ENCODE data around the gene MBNL1. TPM values are rescaled to one million over a fixed set of nuclear protein-coding genes. Genes with fewer than 3 reads are reported as not detected.

The MBNL1 gene
- total RNA-seq, 1 donor from 2014 or later, result 172 TPM

DNA sequence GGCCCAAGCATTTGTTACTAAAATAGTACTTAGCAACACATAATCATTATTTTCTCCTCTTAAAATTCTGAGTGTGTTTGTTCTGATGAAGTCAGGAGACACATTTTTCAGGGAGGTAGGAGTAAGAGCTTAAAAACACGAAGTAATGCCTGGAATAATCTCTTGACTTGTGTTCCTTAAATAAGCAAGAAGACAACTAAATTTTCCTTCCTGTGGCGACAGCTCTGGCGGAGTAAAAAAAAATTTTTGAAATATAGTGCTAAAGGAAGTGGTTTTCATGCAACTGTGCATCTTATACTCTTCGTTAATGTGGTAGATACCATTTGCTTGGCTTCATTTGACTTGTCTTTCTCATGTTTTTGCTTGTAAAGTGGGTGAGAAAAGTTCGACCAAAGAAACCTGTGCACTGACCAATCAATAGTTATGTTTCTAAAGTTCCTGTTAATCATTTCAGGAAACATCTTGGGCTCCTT, 11.1 kb upstream of the MBNL1 start:
- H3K4me1 ChIP-seq, result peaks cover 19% of the 10 kb centered on the region
- no peak overlapping the region for H3K4me3 ChIP-seq
- intact Hi-C loops (cut with micrococcal nuclease), result no loop called here

GRCh38 chr3:152258448-152259393, 10.0 kb upstream of the MBNL1 start:
- H3K4me1 ChIP-seq, result peaks cover 19% of the 10 kb centered on the region
- H3K4me3 ChIP-seq, result no peak overlapping the region
- peak; percentile 26 for DNase-seq
- no peak for TF ChIP-seq CTCF (IDR thresholded peaks at IDR 0.05; ENCODE audit: borderline replicate concordance)
- intact Hi-C loops (cut with micrococcal nuclease), result no loop called here
- H3K9me3 ChIP-seq (replicated peaks), result no peaks in the 10 kb centered on the region
- H3K27me3 ChIP-seq (ENCODE audit: low read depth), result no peaks in the 10 kb centered on the region
- no peaks in the 10 kb centered on the region for H3K36me3 ChIP-seq
- H3K27ac ChIP-seq (replicated peaks), result peak overlapping the region; percentile 44

More for the DNA sequence above, 11.1 kb upstream of the MBNL1 start:
- no peak for TF ChIP-seq CTCF (IDR thresholded peaks at IDR 0.05; ENCODE audit: borderline replicate concordance)
- Histone ChIP-seq H3K27ac (replicated peaks) (no peak overlapping the region), H3K9me3 (replicated peaks) (no peaks in the 10 kb centered on the region), H3K27me3 (ENCODE audit: low read depth) (no peaks in the 10 kb centered on the region), H3K36me3 (no peaks in the 10 kb centered on the region)
- DNase-seq, result no peak

GRCh38 chr3:152259468-152259867, 9.3 kb upstream of the MBNL1 start:
- Histone ChIP-seq H3K9me3 (replicated peaks) (no peaks in the 10 kb centered on the region), H3K36me3 (no peaks in the 10 kb centered on the region), H3K27me3 (ENCODE audit: low read depth) (no peaks in the 10 kb centered on the region), H3K4me1 (peaks cover 24% of the 10 kb centered on the region), H3K27ac (replicated peaks) (no peak overlapping the region), H3K4me3 (no peak overlapping the region)
- intact Hi-C loops (cut with micrococcal nuclease), result no loop called here
- DNase-seq, result no peak
- TF ChIP-seq CTCF (IDR thresholded peaks at IDR 0.05; ENCODE audit: borderline replicate concordance), result no peak

- Histone ChIP-seq H3K36me3 (no peaks in the 10 kb centered on the region), H3K27me3 (ENCODE audit: low read depth) (no peaks in the 10 kb centered on the region), H3K9me3 (replicated peaks) (no peaks in the 10 kb centered on the region), H3K27ac (replicated peaks) (no peak overlapping the region), H3K4me3 (no peak overlapping the region), H3K4me1 (peaks cover 30% of the 10 kb centered on the region)
- DNase-seq, result no peak
- intact Hi-C loops (cut with micrococcal nuclease), result no loop called here
- no peak for TF ChIP-seq CTCF (IDR thresholded peaks at IDR 0.05; ENCODE audit: borderline replicate concordance)
Observed at GRCh38 chr3:152260026-152260425, 8.7 kb upstream of the MBNL1 start.

DNA sequence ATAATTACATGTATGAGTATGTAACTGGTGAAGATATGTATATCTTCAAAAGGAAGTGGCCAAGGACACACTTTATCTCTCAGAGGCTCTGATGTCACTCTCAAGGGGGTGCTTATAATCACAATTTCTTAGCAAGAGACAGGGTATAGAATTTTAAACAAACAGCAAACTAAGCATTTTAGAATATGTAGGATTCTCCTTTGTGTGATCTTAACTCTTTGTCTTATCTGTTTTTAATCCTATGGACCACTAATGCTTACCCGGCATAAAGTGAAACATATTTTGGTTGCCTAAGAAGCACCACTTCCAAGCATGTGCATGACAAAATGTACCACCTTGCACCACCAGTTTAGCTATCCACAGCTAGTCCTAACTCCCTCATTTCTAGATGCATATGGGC, 8.2 kb upstream of the MBNL1 start:
- TF ChIP-seq CTCF (IDR thresholded peaks at IDR 0.05; ENCODE audit: borderline replicate concordance), result no peak
- no peak for DNase-seq
- Histone ChIP-seq H3K4me1 (peaks cover 33% of the 10 kb centered on the region), H3K9me3 (replicated peaks) (no peaks in the 10 kb centered on the region), H3K36me3 (no peaks in the 10 kb centered on the region), H3K27me3 (ENCODE audit: low read depth) (no peaks in the 10 kb centered on the region), H3K4me3 (no peak overlapping the region), H3K27ac (replicated peaks) (no peak overlapping the region)
- intact Hi-C loops (cut with micrococcal nuclease), result no loop called here
